Glutamatergic neuron (in vitro differentiated cells): ENCODE results near the gene PCBD2. TPM values are rescaled to one million over a fixed set of nuclear protein-coding genes. Genes with fewer than 3 reads are reported as not detected.

Experiments
- DNase-seq: peaks from one replicate; pipeline ENCODE4 v3.0.0; 2022
- H3K27ac Mint-ChIP-seq: one replicate; pipeline ENCODE4 v1.8.0; 2020; ENCODE audit warnings: mild to moderate bottlenecking, mixed read lengths, inconsistent platforms; ENCODE audit not compliant: unreplicated experiment
- H3K27me3 Mint-ChIP-seq: one replicate; pipeline ENCODE4 v1.8.0; 2020; ENCODE audit warnings: mild to moderate bottlenecking, moderate library complexity, mixed read lengths, inconsistent platforms; ENCODE audit not compliant: unreplicated experiment
- H3K36me3 Mint-ChIP-seq: one replicate; pipeline ENCODE4 v1.8.0; 2020; ENCODE audit warnings: mild to moderate bottlenecking, mixed read lengths, inconsistent platforms; ENCODE audit not compliant: unreplicated experiment
- H3K4me1 Mint-ChIP-seq: one replicate; pipeline ENCODE4 v1.8.0; 2020; ENCODE audit warnings: mild to moderate bottlenecking, low read depth, mixed read lengths, inconsistent platforms; ENCODE audit not compliant: unreplicated experiment
- H3K4me3 Mint-ChIP-seq: one replicate; pipeline ENCODE4 v1.8.0; 2020; ENCODE audit warnings: mild to moderate bottlenecking, mixed read lengths, inconsistent platforms; ENCODE audit not compliant: unreplicated experiment
- H3K9me3 Mint-ChIP-seq: one replicate; pipeline ENCODE4 v1.8.0; 2020; ENCODE audit warnings: mild to moderate bottlenecking, moderate library complexity, mixed read lengths, inconsistent platforms; ENCODE audit not compliant: unreplicated experiment
- total RNA-seq: library from RNA; stranded (reverse); fragmentation: NEBNext Ultra II Directional; extraction: Animal tissue kit (Norgen Biotek cat#: 25700); gene quantifications from one replicate; pipeline ENCODE4 v1.2.1, GENCODE V29; 2021; ENCODE audit not compliant: unreplicated experiment
- TF ChIP-seq, protein P1 (sequence below): fragments of 200-600 bp; sonication (generic); IDR thresholded peaks from one replicate; pipeline ENCODE4 v1.5.0; 2021; ENCODE audit not compliant: partially characterized antibody, unreplicated experiment

The PCBD2 gene
- total RNA-seq, 1 donor from 2014 or later, result 9.9 TPM

DNA sequence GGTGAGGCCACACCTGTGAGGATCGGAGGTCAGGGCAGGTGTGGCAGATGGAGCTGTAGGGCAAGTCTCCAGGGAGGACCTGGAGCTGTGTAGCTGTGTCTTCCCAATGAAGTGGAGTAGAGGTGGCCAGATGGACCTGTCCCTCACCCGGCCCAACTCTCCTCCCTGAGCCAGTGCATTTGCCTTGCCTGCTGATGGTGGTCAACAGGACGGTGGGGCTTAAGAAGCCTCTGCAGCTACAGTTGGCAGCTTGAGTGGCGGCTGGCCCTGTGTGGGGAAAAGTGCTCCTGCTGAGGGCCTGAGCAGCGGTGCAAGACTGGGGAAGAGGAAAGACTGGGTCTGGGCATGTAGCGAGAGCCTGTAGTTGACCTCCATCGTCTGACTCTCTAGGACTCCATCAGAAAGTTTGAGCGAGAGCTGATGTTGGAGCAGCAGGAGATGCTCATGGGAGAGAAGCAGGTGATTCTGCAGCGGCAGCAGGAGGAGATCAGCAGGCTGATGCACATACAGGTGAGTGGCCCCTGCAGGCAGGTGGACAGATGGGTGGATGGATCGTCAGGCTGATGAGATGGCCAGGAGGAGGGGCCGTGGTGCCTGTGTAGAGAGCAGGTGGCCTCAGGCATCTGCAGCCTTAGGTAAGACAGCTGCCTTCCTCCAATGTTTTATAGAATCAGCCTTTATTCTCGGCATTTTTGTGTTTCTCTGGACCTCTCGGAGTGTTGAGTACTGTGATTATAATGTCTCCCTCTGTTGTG, 104.2 kb downstream of the PCBD2 start:
- H3K36me3 Mint-ChIP-seq, result peaks cover 5% of the 10 kb centered on the region
- no peak overlapping the region for H3K4me3 Mint-ChIP-seq
- H3K4me1 Mint-ChIP-seq, result peaks cover 4% of the 10 kb centered on the region
- peaks cover 1% of the 10 kb centered on the region for H3K9me3 Mint-ChIP-seq
- TF ChIP-seq, protein P1, sequence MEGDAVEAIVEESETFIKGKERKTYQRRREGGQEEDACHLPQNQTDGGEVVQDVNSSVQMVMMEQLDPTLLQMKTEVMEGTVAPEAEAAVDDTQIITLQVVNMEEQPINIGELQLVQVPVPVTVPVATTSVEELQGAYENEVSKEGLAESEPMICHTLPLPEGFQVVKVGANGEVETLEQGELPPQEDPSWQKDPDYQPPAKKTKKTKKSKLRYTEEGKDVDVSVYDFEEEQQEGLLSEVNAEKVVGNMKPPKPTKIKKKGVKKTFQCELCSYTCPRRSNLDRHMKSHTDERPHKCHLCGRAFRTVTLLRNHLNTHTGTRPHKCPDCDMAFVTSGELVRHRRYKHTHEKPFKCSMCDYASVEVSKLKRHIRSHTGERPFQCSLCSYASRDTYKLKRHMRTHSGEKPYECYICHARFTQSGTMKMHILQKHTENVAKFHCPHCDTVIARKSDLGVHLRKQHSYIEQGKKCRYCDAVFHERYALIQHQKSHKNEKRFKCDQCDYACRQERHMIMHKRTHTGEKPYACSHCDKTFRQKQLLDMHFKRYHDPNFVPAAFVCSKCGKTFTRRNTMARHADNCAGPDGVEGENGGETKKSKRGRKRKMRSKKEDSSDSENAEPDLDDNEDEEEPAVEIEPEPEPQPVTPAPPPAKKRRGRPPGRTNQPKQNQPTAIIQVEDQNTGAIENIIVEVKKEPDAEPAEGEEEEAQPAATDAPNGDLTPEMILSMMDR, result no peak
- DNase-seq, result no peak
- H3K27me3 Mint-ChIP-seq, result peaks cover 6% of the 10 kb centered on the region
- H3K27ac Mint-ChIP-seq, result no peak overlapping the region

- Mint-ChIP-seq H3K27me3 (peaks cover 7% of the 10 kb centered on the region), H3K9me3 (peaks cover 1% of the 10 kb centered on the region), H3K27ac (no peak overlapping the region), H3K4me3 (no peak overlapping the region), H3K36me3 (peaks cover 5% of the 10 kb centered on the region), H3K4me1 (peaks cover 9% of the 10 kb centered on the region)
- TF ChIP-seq, protein P1, result no peak
- no peak for DNase-seq
Measured at GRCh38 chr5:135009736-135010501, 105.0 kb downstream of the PCBD2 start.

DNA sequence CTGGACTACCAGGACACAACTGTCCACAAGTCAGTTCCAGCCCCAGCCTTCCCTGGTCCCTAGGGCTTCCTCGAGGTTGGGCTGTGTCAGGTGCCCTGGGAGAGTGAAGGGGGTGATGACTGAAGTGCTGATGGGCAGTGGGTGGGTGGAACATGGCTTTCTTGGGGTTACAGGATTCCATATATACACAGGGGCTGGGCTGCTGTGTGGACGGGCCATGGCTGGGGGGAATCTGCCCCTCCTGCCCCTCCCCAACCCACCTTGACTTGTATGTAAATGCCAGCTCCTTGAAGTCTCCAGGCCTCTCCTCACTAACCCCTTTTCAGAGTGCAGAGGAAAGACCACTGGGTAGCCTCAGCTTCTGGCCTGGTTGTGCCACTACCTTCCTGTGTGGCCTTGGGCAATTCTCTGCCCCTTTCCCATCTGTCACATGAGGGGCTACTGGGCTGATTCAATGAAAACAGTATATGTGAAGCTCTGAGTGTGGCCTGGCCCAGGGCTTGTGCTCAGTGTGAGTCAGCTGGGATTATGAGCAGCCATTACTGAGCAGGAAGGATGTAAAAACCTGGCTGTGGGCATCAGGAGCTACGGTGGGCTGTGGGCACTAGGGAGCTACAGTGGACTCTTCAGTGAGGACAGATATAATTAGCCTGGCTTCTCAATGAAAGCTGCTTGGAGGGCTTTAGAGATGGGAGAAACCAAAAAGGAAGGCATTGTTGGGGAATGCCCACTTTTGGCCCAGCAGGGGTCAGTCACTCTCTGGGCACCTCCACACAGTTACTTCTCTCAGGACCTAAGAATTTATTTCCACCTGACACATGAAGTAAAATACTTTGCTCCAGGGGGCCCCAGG, 105.8 kb downstream of the PCBD2 start:
- H3K9me3 Mint-ChIP-seq, result peaks cover 1% of the 10 kb centered on the region
- no peak overlapping the region for H3K4me3 Mint-ChIP-seq
- H3K27ac Mint-ChIP-seq, result no peak overlapping the region
- H3K36me3 Mint-ChIP-seq, result peaks cover 5% of the 10 kb centered on the region
- DNase-seq, result no peak
- peaks cover 5% of the 10 kb centered on the region for H3K27me3 Mint-ChIP-seq
- TF ChIP-seq, protein P1, result no peak
- H3K4me1 Mint-ChIP-seq, result peaks cover 9% of the 10 kb centered on the region

DNA sequence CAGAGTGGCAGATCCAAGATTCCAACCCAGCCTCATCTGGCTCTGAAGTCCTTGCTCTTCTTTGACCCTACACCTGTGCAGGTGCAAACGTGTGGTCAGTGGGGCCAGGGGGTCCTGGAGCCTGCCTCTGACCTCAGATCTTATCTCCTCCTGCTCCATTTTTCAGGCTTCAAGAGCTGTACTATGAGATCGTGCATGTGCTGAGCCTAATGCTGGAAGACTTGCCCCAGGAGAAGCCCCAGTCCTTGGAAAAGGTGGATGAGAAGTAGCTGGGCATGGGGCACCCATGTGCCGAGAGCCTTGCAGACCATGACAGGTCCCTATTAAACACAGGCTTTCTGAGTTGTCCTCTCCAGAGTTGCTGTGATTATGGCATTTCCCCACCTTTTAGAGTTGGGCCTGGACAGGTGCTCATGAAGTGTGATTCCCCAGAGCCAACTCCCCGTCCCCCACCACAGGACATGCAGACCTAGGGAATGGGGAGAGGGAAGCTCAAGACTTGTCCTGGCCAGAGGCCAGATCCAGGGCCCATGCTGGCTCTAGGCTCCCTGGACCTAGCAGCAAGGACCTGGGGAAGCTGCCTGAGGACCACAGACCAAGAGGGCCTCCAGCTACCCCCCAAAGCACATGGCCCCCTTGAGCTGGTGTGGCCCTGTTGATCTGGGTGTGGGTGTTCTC, 106.6 kb downstream of the PCBD2 start:
- peak; percentile 5 for DNase-seq
- TF ChIP-seq, protein P1, result no peak
- Mint-ChIP-seq H3K4me3 (no peak overlapping the region), H3K27ac (no peak overlapping the region), H3K4me1 (peaks cover 9% of the 10 kb centered on the region), H3K9me3 (peaks cover 1% of the 10 kb centered on the region), H3K36me3 (peaks cover 5% of the 10 kb centered on the region), H3K27me3 (peaks cover 5% of the 10 kb centered on the region)
